ENCODE results near the gene GPC6.

DNA sequence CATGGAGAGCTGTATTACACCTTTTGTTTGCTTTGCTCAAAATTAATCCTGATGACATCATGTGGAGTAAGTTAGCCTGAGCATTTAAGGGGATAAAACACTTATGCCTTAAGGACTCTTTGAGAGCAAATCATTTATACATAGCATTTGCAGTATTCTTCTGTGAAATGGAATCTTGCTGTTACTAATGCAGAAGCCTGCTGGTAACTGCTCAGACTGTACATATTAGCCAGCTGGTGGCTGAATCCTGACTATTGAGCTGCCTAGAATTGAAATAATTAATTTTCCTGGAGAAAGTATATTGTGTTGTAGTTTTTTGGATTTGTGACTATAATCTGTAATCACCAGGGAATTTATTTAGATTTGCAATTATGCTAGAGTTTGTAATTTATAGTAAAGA, 363.2 kb downstream of the GPC6 start:
- TF ChIP-seq, protein P1, sequence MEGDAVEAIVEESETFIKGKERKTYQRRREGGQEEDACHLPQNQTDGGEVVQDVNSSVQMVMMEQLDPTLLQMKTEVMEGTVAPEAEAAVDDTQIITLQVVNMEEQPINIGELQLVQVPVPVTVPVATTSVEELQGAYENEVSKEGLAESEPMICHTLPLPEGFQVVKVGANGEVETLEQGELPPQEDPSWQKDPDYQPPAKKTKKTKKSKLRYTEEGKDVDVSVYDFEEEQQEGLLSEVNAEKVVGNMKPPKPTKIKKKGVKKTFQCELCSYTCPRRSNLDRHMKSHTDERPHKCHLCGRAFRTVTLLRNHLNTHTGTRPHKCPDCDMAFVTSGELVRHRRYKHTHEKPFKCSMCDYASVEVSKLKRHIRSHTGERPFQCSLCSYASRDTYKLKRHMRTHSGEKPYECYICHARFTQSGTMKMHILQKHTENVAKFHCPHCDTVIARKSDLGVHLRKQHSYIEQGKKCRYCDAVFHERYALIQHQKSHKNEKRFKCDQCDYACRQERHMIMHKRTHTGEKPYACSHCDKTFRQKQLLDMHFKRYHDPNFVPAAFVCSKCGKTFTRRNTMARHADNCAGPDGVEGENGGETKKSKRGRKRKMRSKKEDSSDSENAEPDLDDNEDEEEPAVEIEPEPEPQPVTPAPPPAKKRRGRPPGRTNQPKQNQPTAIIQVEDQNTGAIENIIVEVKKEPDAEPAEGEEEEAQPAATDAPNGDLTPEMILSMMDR (conservative IDR thresholded peaks at IDR 0.05), result no peak
- TF ChIP-seq EZH2 (IDR thresholded peaks at IDR 0.05; ENCODE audit: low read depth), result no peak
